Fibroblast of skin of abdomen (primary cell): ENCODE data around the gene HOXA7.
A peak's percentile ranks its signal among the peaks of the same experiment; 100 is the strongest.

ENCODE experiments used
- DNase-seq: peaks from one replicate; pipeline ENCODE4 v3.0.0-alpha.2; 2013

Gene HOXA7

GRCh38 chr7:27118580-27118979, 37.9 kb downstream of the HOXA7 start:
- DNase-seq: no peak

GRCh38 chr7:27117887-27118491, 38.5 kb downstream of the HOXA7 start:
- peak; percentile 70 for DNase-seq

GRCh38 chr7:27116962-27117886, 39.3 kb downstream of the HOXA7 start:
- DNase-seq: no peak

- DNase-seq: no peak
Measured at GRCh38 chr7:27116031-27116961, 40.2 kb downstream of the HOXA7 start.

GRCh38 chr7:27115221-27116026, 41.1 kb downstream of the HOXA7 start:
- peak; percentile 58 for DNase-seq

- DNase-seq: no peak
Measured at GRCh38 chr7:27114881-27115220, 41.6 kb downstream of the HOXA7 start.

- DNase-seq: peak; percentile 67
Measured at GRCh38 chr7:27113991-27114769, 42.3 kb downstream of the HOXA7 start.

GRCh38 chr7:27112955-27113949, 43.2 kb downstream of the HOXA7 start:
- peak; percentile 89 for DNase-seq

GRCh38 chr7:27112361-27112760, 44.1 kb downstream of the HOXA7 start:
- DNase-seq: no peak

- DNase-seq: no peak
Measured at GRCh38 chr7:27111751-27112277, 44.7 kb downstream of the HOXA7 start.

GRCh38 chr7:27111042-27111750, 45.3 kb downstream of the HOXA7 start:
- DNase-seq: peak; percentile 86

GRCh38 chr7:27110186-27111031, 46.1 kb downstream of the HOXA7 start:
- peak; percentile 95 for DNase-seq

- no peak for DNase-seq
Measured at GRCh38 chr7:27109466-27110185, 46.8 kb downstream of the HOXA7 start.

GRCh38 chr7:27108390-27109127, 47.9 kb downstream of the HOXA7 start:
- no peak for DNase-seq

GRCh38 chr7:27107391-27108381, 48.8 kb downstream of the HOXA7 start:
- DNase-seq: no peak
